CD4-positive, alpha-beta memory T cell (primary cell): ENCODE measurements around the gene PTGDR2. TPM values are rescaled to one million over a fixed set of nuclear protein-coding genes. Genes with fewer than 3 reads are reported as not detected.
A peak's percentile ranks its signal among the peaks of the same experiment; 100 is the strongest.

Experiments used
- CTCF ChIA-PET: fragments of 350-600 bp; sonication (Branson Sonifier 250); formaldehyde crosslinking; loops from one replicate; lab custom pipeline; 2021; ENCODE audit warnings: inconsistent platforms; ENCODE audit not compliant: partially characterized antibody; lab: Charles Lee
- POLR2A ChIA-PET: fragments of 350-600 bp; sonication (Branson Sonifier 250); formaldehyde crosslinking; loops from one replicate; lab custom pipeline; 2021; ENCODE audit not compliant: partially characterized antibody; lab: Charles Lee
- DNase-seq, 5 donors: peaks; one replicate each; pipeline versions ENCODE4 v3.0.0 to v3.0.0-alpha.2; 2020 to 2022; ENCODE audit warnings: mixed read lengths in 1 of 5
- H3K27ac ChIP-seq: one replicate; pipeline ENCODE4 v1.7.0; 2013; ENCODE audit warnings: low read depth, low read length
- H3K27me3 ChIP-seq: 2 replicates; pipeline ENCODE4 v1.7.0; 2013; ENCODE audit warnings: mild to moderate bottlenecking, low read length, moderate library complexity; ENCODE audit not compliant: insufficient read depth
- H3K36me3 ChIP-seq: 2 replicates; pipeline ENCODE4 v1.7.0; 2013; ENCODE audit warnings: mild to moderate bottlenecking, low read length, moderate library complexity; ENCODE audit not compliant: insufficient read depth
- H3K4me1 ChIP-seq: 2 replicates; pipeline ENCODE4 v1.7.0; 2013; ENCODE audit warnings: mild to moderate bottlenecking, low read length, moderate library complexity; ENCODE audit not compliant: insufficient read depth
- H3K4me3 ChIP-seq, 2 donors: one replicate each; pipeline ENCODE4 v1.7.0; 2013; ENCODE audit warnings: low read length in 2 of 2, mild to moderate bottlenecking in 1 of 2
- H3K9me3 ChIP-seq, 2 donors: one replicate each; pipeline ENCODE4 v1.7.0; 2013; ENCODE audit warnings: low read length in 2 of 2, control low read depth in 1 of 2; ENCODE audit not compliant: control insufficient read depth in 1 of 2
- H3K27ac Mint-ChIP-seq, 7 donors: one replicate each; pipeline ENCODE4 v1.8.0; 2020 to 2021; ENCODE audit warnings: mixed read lengths in 7 of 7, mild to moderate bottlenecking in 6 of 7, inconsistent platforms in 3 of 7, moderate library complexity in 3 of 7
- H3K27me3 Mint-ChIP-seq, 2 donors: one replicate each; pipeline ENCODE4 v1.8.0; 2020 to 2021; ENCODE audit warnings: mixed read lengths in 2 of 2
- H3K36me3 Mint-ChIP-seq, 2 donors: one replicate each; pipeline ENCODE4 v1.8.0; 2020 to 2021; ENCODE audit warnings: mixed read lengths in 2 of 2, inconsistent platforms in 1 of 2, mild to moderate bottlenecking in 1 of 2
- H3K4me1 Mint-ChIP-seq, 4 donors: one replicate each; pipeline ENCODE4 v1.8.0; 2020 to 2021; ENCODE audit warnings: mixed read lengths in 4 of 4, mild to moderate bottlenecking in 1 of 4
- H3K4me3 Mint-ChIP-seq, 8 donors: one replicate each; pipeline ENCODE4 v1.8.0; 2020 to 2021; ENCODE audit warnings: mixed read lengths in 8 of 8, mild to moderate bottlenecking in 7 of 8, moderate library complexity in 6 of 8, inconsistent platforms in 3 of 8
- H3K9me3 Mint-ChIP-seq, 8 donors: one replicate each; pipeline ENCODE4 v1.8.0; 2020 to 2021; ENCODE audit warnings: mixed read lengths in 8 of 8, mild to moderate bottlenecking in 5 of 8, inconsistent platforms in 3 of 8, moderate library complexity in 1 of 8
- intact Hi-C: fragments of 100-400 bp; cut with micrococcal nuclease; formaldehyde crosslinking; loops from one replicate; pipeline ENCODE4 v1.15.1; 2023
- polyA plus RNA-seq, 2 donors: library from polyadenylated mRNA; unstranded; fragments of 300-500 nt; fragmentation: Illumina TruSeq; gene quantifications; one replicate each; pipeline ENCODE4 v1.2.3, GENCODE V29; 2021
- total RNA-seq, 2 experiments: library from RNA; stranded (reverse); gene quantifications; one replicate each; pipeline ENCODE4 v1.2.3, GENCODE V29; 2021

The PTGDR2 gene
- total and polyA plus RNA-seq, 4 experiments from 2014 or later: 1.9 to 3.6 (median 3.5) TPM

DNA sequence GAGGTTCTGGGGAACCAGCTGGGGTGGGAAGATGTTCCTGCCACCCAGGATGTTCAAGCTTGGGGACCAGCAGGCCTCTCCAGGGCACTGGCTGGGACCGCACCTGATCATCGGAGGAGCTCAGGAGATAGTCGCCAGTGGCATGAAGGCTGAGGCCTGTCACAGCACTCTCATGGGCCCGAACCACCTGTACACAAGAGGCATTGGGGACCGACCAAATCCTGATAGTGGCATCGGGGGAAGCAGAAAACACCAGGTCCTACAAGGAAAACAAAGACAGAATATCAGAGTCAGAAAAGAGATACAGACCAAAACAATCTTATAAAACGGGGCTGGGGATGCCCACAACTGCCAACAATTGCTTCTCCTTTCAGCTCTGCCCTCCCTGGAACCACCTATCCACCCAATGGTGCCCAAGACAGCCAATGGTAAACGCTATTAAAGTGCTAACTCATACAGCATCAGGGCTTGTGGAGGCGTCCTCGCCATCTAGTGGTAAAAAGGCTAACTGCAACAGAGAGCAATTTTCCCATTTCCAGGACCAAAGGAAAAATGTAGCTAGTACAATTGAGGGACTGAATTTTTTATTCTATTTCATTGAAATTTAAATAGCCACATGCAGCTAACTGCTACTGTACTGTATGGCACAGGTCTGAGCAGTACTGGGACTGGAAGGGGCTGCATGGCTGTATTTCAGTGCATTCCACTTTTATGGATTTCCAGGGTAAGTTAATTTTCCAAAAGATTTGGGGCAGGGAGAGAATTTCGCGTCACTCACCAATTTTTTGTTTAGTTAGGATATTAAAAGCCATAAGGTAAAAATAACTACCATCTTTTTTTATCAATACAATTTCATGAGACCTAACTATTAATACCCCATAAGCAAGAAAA lies 43.5 kb upstream of the PTGDR2 start:
- peaks cover 7 to 16% (median 11%) of the 10 kb centered on the region in 4 donors for H3K4me1 Mint-ChIP-seq
- Histone ChIP-seq H3K27me3 (no peaks in the 10 kb centered on the region), H3K27ac (no peak overlapping the region), H3K4me3 (no peak overlapping the region), H3K9me3 (no peaks in the 10 kb centered on the region), H3K36me3 (peaks cover 80% of the 10 kb centered on the region), H3K4me1 (peaks cover 10% of the 10 kb centered on the region)
- DNase-seq: peak in 4 of 5 donors; percentile 30 to 49 (median 44)
- peaks cover 60 to 96% of the 10 kb centered on the region in 2 donors for H3K36me3 Mint-ChIP-seq
- H3K27me3 Mint-ChIP-seq: no peaks in the 10 kb centered on the region
- CTCF ChIA-PET: interaction anchor here (0.7 to 9.7 kb wide), 16 partner anchors 9 to 121 kb away, joined by 3 to 117 read pairs (median 5); partner anchors contain the start of gene TMEM109
- no peak overlapping the region for H3K4me3 Mint-ChIP-seq
- H3K9me3 Mint-ChIP-seq: no peaks in the 10 kb centered on the region
- intact Hi-C loops: loop anchor here (1.0 to 2.0 kb wide), 2 partner anchors 68 to 124 kb away; no protein-coding TSS in a partner anchor
- POLR2A ChIA-PET: interaction anchor here (1.2 to 7.9 kb wide), 3 partner anchors 12 to 21 kb away, joined by 3 to 111 read pairs (median 3); partner anchors contain the start of gene TMEM109
- peak overlapping the region in 3 of 7 donors; percentile 13 to 49 (median 24) for H3K27ac Mint-ChIP-seq

DNA sequence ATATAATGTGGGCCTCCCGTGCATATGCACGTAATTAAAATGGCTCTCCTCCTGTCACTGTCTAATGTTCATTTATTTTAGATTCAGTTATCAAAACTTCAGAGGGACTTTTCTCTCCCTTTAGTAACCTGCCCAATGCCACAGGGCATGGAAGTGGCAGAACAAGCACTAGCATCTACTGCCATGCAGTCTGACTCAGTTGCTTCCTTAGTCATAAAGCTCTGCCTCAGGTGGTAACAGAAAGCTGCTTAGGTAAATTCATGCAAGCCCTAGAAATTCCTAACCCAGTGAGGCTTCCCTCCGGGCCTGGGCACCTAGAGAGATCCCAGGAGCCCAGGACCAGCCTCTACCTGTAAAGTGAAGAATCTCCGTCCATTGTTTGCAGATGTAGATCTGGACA lies 41.7 kb upstream of the PTGDR2 start:
- Mint-ChIP-seq H3K27ac (peak overlapping the region in 1 of 7 donors; percentile 61), H3K9me3 (no peaks in the 10 kb centered on the region), H3K27me3 (no peaks in the 10 kb centered on the region), H3K4me3 (no peak overlapping the region), H3K4me1 (peaks cover 2 to 5% (median 3%) of the 10 kb centered on the region in 4 donors), H3K36me3 (peaks cover 62 to 93% of the 10 kb centered on the region in 2 donors)
- H3K4me1 ChIP-seq: no peaks in the 10 kb centered on the region
- no peak for DNase-seq
- POLR2A ChIA-PET: interaction anchor here (0.9 to 1.2 kb wide), 3 partner anchors 8 to 214 kb away, joined by 3 to 4 read pairs (median 4); partner anchors contain the start of gene PRPF19
- peaks cover 80% of the 10 kb centered on the region for H3K36me3 ChIP-seq
- H3K4me3 ChIP-seq: no peak overlapping the region
- H3K27me3 ChIP-seq: no peaks in the 10 kb centered on the region
- intact Hi-C loops: no loop called here
- no peak overlapping the region for H3K27ac ChIP-seq
- no peaks in the 10 kb centered on the region for H3K9me3 ChIP-seq
- CTCF ChIA-PET: interaction anchor here (0.8 to 5.2 kb wide), 6 partner anchors 8 to 66 kb away, joined by 3 to 53 read pairs (median 4); partner anchors contain the start of gene TMEM109

DNA sequence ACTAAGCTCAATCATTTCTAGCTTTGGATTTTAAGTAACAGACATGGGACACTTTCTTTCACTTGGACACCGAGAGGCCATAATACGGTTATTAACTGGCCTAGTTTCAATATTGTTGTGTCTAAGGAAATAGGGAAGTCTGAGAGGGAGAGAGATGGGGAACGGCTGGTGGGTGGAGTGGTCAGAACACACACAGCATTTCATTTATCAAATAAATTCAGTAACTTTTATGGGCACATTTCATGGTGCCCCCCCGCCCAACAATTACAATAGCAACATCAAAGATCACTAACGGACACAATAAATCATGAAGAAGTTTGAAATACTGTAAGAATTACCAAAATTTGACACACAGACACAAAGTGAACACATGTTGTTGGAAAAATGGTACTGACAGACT lies 39.9 kb upstream of the PTGDR2 start:
- Histone ChIP-seq H3K4me3 (no peak overlapping the region), H3K27ac (no peak overlapping the region), H3K4me1 (no peaks in the 10 kb centered on the region), H3K9me3 (no peaks in the 10 kb centered on the region), H3K36me3 (peaks cover 65% of the 10 kb centered on the region), H3K27me3 (no peaks in the 10 kb centered on the region)
- Mint-ChIP-seq H3K36me3 (peaks cover 63 to 87% of the 10 kb centered on the region in 2 donors), H3K27ac (no peak overlapping the region), H3K27me3 (no peaks in the 10 kb centered on the region), H3K9me3 (no peaks in the 10 kb centered on the region), H3K4me3 (no peak overlapping the region), H3K4me1 (peaks cover 2 to 4% (median 3%) of the 10 kb centered on the region in 4 donors)
- intact Hi-C loops: no loop called here
- DNase-seq: no peak
- POLR2A ChIA-PET: interaction anchor here (2.3 kb wide), 1 partner anchor 9 kb away, joined by 11 read pairs; no protein-coding TSS in a partner anchor
- CTCF ChIA-PET: interaction anchor here (0.8 to 5.2 kb wide), 2 partner anchors 64 to 292 kb away, joined by 4 to 53 read pairs; no protein-coding TSS in a partner anchor

DNA sequence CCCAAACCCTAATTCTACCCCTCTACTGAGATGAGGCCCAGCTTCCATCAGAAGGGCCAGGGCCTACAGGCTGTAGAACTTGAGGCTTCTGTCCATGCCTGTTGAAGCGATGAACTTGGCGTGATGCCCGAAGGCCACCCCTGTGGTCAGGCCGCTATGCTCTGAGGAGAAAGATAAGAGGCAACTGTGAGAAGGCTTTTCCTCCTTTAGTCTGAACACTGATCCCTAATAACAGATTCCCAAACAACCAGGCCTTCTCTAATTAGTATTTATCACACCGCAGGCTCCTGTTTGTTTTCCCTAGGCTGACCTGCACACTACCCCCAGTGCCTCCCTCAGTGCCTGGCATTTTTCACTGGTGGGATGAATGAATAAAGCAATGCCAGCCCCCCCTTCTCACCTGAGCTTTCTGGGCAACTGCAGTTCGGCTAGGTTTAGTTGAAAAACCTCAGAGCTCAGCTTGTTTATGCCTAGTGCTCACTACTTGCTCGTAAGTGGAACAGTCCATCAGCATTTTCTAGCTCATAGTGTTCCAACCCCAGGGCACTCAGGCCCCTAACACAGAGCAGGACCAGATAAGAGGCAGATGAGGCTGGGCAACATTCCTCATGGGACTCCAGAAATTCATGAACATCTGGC lies 35.5 kb upstream of the PTGDR2 start:
- H3K4me3 ChIP-seq: no peak overlapping the region
- no peaks in the 10 kb centered on the region for H3K4me1 ChIP-seq
- no peaks in the 10 kb centered on the region for H3K9me3 ChIP-seq
- H3K9me3 Mint-ChIP-seq: no peaks in the 10 kb centered on the region
- H3K27ac Mint-ChIP-seq: no peak overlapping the region
- H3K4me3 Mint-ChIP-seq: no peak overlapping the region
- CTCF ChIA-PET: interaction anchor here (1.0 to 1.3 kb wide), 3 partner anchors 11 to 60 kb away, joined by 3 to 4 read pairs (median 3); no protein-coding TSS in a partner anchor
- intact Hi-C loops: no loop called here
- DNase-seq: no peak
- no peaks in the 10 kb centered on the region for H3K27me3 Mint-ChIP-seq
- H3K36me3 ChIP-seq: peaks cover 33% of the 10 kb centered on the region
- peaks cover 46 to 66% of the 10 kb centered on the region in 2 donors for H3K36me3 Mint-ChIP-seq
- no peaks in the 10 kb centered on the region for H3K27me3 ChIP-seq
- H3K4me1 Mint-ChIP-seq: peaks cover 0 to 9% (median 5%) of the 10 kb centered on the region in 4 donors
- H3K27ac ChIP-seq: no peak overlapping the region
- POLR2A ChIA-PET: no interaction called here

DNA sequence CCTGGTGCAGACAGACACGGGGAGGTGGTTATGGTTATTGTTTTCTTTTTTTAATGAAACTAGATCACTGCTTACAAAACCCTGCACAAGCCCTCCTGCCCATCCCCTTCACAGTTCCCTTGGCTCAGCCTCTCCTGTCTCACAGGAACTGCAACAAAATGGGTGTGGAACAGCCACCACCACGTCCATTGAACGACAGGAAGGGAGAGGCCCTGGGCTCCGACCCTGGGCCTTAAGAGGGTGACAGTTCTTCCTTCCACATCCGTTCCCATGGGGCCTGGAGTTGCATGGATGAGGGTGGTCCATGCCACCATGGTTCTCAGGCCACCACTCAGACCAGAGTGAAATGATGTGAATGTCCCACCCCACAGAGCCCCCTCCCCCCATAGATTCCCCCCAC lies 34.9 kb upstream of the PTGDR2 start:
- Mint-ChIP-seq H3K4me1 (peaks cover 0 to 9% (median 5%) of the 10 kb centered on the region in 4 donors), H3K27me3 (no peaks in the 10 kb centered on the region), H3K36me3 (peaks cover 43 to 61% of the 10 kb centered on the region in 2 donors), H3K9me3 (no peaks in the 10 kb centered on the region), H3K27ac (no peak overlapping the region), H3K4me3 (no peak overlapping the region)
- H3K27me3 ChIP-seq: no peaks in the 10 kb centered on the region
- intact Hi-C loops: no loop called here
- no peak overlapping the region for H3K4me3 ChIP-seq
- no peak overlapping the region for H3K27ac ChIP-seq
- no peaks in the 10 kb centered on the region for H3K9me3 ChIP-seq
- H3K4me1 ChIP-seq: no peaks in the 10 kb centered on the region
- peaks cover 28% of the 10 kb centered on the region for H3K36me3 ChIP-seq
- no peak for DNase-seq
- ChIA-PET CTCF (interaction anchor here (1.3 kb wide), 1 partner anchor 11 kb away, joined by 3 read pairs; no protein-coding TSS in a partner anchor), POLR2A (no interaction called here)

DNA sequence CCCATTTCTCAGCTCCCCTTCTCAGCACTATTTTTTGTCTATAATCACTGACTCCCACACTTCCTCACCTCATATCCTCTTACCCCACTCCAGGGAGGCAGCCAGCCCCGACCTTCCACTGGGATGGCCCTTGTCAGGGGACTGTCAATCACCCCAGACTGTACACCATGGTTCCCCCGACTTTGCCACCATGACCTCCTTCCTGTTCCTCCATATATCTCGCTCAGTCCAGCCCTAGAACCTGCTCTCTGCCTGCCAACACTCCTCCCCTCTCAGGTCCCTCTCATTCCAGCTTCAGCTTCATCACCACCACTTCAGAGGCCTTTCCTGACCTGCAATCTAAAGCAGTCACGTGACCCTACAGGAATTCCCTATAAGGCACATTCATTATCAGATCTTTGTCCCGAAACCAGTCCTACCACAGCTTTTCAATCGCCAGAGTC lies 34.1 kb upstream of the PTGDR2 start:
- H3K36me3 ChIP-seq: peaks cover 21% of the 10 kb centered on the region
- H3K27me3 ChIP-seq: no peaks in the 10 kb centered on the region
- no peak overlapping the region for H3K27ac ChIP-seq
- H3K36me3 Mint-ChIP-seq: peaks cover 43 to 53% of the 10 kb centered on the region in 2 donors
- H3K9me3 Mint-ChIP-seq: no peaks in the 10 kb centered on the region
- peak overlapping the region in 3 of 7 donors; percentile 39 to 93 (median 59) for H3K27ac Mint-ChIP-seq
- DNase-seq: no peak
- intact Hi-C loops: no loop called here
- peaks cover 0 to 9% (median 5%) of the 10 kb centered on the region in 4 donors for H3K4me1 Mint-ChIP-seq
- no peak overlapping the region for H3K4me3 Mint-ChIP-seq
- no peaks in the 10 kb centered on the region for H3K27me3 Mint-ChIP-seq
- CTCF ChIA-PET: interaction anchor here (0.9 to 1.7 kb wide), 4 partner anchors 8 to 58 kb away, joined by 3 to 5 read pairs (median 4); no protein-coding TSS in a partner anchor
- no peak overlapping the region for H3K4me3 ChIP-seq
- POLR2A ChIA-PET: interaction anchor here (0.8 kb wide), 2 partner anchors 16 to 24 kb away, joined by 3 to 4 read pairs; partner anchors contain the start of genes PRPF19 and TMEM109
- H3K9me3 ChIP-seq: no peaks in the 10 kb centered on the region
- H3K4me1 ChIP-seq: no peaks in the 10 kb centered on the region
